ENCODE data around the gene AOPEP.
A peak's percentile ranks its signal among the peaks of the same experiment; 100 is the strongest.

AOPEP gene

DNA sequence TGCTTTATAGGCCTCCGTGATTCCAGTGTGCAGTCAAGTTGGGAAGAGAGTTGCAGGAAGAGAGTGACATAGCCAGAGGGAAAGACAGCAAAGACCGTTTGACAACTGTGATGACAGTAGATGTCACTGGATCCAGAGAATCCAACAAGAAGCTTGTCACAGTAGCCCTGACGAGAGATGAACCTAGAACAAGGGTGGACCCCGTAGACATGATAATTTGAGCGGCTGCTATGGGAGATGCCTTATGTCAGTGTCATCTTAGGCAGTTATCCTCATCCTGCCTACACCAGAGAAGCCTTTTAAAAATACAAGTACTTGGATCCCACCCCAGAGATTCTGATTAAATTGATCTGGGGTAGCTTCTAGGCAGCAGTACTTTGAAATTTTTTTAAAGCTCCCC is 125.4 kb downstream of the AOPEP start:
- no peak for DNase-seq

DNA sequence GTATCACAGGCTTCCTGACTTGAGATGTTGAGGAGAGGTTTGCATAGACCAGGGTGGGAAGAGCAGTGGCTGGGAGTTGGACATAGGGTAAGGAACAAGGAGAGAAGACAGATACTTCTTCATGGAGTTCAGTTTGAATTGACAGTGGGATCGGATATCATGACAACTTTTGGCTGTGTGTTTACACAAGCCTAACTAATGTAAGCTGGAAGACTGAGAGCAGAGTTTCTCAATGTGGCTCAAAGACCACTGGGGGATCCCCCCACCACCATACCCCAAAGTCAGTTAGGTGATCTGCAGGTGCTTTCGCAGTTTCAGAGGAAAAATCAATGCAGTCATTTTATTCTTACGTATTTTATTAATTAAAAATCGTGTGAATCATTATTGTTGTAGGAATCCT is 125.9 kb downstream of the AOPEP start:
- no peak for DNase-seq

DNA sequence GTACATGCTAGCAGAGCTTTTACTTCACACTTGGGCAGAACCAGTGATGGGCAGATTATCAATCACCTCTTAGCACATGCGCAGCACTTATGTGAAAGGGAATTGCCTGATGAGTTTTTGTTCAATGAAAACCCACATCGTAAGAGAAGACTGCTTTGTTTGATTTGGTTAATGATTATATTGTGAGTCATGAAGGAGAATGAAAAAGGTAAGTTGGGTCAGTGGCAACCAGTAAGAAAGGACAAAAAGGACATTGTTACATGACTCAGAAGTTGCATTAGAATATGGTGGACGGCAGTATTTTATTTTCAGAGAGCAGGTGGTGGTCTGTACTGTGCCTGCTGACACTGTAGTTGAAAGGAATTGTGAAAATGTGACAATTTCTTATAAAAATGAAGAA is 127.4 kb downstream of the AOPEP start:
- DNase-seq: no peak

DNA sequence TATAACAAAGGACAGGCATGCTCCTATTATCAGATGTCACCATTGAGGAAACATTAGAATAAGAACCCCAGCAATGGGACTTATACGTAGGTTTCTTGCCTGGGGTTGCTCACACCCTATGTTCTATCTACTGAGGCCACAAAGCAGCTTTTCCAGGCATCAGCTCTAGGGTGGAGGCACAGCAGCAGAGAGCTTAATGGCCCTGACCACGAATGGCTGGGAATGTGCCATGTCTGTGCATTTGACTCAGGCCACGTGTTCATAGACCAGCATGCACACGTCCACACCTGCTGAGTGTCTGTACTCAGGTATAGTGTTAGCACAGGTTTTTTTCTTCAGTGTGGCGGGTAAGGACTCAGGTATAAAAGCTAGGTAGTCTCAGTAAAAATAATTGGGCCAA is 129.4 kb downstream of the AOPEP start:
- no peak for DNase-seq

DNA sequence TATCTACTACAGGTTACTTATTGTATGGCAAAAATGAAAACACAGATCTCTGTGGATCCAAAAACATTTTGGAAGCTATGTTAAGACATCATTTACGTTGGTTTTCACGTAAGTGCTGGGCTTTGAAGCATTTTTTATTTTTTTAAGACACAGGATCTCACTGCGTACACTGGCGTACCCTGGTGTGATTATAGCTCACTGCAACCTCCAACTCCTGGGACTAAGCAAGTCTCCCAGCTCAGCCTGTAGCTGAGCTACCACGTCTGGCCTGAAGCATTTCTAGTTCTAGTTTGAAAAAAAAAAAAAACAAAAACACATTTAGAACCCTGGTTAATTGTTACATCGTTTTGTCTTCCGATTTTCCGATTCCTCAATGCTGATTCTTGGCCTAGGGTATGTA is 131.3 kb downstream of the AOPEP start:
- no peak for DNase-seq

DNA sequence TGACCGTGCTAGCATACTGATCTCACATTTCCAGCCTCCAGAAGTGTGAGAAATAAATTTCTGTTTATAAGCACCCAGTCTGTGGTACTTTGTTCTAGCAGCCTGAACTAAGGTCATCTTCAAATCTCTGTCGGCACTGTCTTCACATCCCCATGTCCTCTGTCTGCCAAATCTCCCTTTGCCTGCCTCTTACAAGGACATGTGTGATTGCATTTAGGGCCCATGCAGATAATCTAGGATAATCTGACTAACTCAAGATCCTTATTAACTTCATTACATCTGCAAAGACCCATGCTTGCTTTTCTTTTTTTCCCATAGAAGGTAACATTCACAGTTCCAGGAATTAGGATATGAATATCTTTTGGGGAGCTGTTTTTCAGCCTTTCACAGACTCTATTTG is 132.7 kb downstream of the AOPEP start:
- no peak for DNase-seq

DNA sequence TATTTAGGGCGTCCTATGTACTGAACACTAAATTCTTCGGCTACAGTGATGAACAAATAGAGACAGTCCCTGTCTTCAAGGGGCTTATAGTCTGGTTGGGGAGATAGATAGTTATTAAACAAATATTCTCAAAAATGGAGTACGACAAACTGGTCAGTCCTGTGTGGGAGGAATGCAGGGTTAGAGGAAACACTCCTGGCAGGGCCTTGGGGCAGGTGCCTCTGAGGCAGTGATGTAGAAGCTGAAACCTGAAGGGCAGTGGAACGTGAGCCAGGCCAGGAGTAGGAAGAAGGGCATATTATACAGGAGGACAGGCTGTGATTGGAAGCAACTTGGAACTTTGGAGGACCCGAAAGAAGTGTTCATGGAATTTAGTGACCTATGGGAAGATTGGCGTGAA is 133.4 kb downstream of the AOPEP start:
- no peak for DNase-seq

DNA sequence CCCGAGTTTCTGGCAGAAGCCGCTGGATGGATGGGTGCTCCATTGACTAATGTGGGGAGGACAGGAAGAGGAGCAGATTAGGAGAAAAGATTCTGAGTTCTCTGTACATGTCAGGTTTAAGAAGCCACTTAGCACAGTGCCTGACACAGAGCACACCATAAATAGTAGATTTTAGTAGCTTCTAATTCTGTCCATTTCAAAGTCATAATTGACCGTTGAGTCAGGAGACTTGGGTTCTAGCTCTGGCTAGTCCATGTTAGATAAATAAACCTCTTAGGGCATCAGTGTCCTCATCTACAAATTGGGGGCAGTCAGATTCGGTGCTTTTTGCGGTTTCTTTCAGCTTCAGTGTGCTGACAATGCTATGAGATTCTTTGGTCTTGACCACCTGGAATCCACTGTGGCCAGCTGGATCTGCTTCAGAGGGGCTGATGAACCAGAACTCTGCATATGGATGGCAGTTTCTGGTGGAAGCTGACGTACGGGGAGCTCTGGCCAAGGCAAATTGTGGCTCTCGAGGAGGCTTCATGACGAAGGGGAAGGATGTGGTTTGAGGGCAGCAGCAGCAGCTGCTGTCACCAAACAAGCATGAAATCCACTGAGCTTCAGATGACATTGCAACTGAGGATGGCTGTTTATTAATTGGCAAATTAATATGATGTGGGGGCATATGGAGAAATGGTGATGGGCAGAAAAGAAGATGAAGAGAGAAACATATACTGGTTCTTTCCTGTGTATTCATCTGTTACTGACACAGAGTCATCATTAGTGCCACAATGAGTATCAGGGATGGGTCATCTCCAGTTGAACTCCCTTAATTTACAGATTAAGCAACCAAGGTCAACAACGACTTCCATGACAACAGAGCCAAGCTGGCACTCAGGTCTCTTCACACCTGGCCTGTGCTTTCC is 134.4 kb downstream of the AOPEP start:
- peak; percentile 86 for DNase-seq

DNA sequence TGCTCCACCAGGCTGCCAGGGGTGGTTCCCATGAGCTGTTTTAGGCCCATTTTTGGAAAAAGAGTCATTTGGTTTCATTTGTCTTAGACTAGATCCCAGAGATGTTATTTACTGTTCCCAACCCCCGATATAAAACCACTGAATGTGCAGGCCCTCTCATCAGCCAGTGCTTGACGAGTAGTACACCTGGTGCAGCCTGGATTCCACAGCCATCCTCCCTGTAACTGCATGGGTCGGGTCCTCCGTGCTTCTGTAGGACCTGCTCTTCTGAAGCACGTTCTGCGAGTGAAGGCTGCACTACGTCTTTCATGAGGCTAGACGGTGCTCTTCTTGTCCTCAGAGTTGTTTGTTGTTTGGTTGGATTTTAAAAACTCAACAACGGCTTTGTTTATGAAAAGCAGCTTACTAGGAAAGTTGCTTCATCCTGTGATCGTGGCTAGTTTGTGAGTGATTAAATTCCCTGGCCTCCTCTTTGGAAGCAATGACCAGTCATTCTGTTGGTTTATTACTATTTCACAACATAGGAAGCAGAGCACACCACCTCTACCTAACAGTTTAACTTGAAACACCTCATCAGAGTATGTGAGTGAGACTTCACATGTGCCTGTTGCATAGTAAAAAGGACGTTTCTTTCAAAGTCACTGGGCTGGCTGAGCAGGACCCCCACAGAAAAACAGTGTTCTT is 135.2 kb downstream of the AOPEP start:
- DNase-seq: peak; percentile 93

DNA sequence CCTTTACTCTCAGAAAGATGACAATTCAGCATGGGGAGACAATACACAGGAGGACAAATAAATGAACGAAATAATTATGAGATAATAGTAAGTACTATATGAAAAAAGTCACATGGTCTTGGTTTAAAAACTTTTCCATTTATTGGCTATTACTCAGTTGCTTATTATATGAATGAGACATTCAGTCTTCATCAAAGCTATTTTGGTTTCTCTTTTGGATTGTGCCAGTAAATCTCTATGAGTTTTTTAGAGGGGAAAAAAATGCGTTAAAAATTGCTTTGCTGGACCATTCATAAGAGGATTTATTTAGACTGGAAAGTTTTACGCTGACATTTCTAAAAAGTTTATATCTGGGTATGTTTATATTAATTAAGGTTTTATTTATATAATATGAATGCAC is 137.7 kb downstream of the AOPEP start:
- DNase-seq: no peak

DNA sequence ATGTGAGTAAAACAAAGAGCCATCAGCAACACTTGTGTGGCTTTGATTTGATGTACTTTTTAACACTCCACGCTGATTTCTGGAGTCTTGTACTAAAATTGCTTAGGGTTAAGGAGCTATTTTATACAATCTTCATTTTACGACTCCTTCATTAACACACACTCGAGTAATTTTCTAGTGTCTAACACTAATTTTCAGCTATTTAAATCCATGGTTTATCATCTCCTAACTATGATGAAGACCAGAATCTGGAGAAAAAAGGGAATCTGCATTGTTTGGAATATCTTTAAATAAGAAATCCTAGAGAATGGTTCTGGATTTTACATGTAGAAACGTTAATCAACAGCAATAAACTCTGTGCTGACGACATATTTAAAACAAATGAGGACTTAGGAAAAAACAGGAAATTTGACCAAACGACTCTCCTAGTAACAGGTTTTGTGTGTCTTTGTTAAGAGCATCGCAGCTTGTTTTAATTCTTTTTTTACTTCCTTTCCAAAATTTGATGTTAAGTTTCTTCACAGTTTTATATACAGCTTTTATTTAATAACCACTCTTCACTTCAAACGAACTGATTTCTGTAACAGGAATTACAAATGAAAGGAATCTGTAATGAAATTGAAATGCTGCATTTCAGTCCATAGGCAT is 138.5 kb downstream of the AOPEP start:
- no peak for DNase-seq

DNA sequence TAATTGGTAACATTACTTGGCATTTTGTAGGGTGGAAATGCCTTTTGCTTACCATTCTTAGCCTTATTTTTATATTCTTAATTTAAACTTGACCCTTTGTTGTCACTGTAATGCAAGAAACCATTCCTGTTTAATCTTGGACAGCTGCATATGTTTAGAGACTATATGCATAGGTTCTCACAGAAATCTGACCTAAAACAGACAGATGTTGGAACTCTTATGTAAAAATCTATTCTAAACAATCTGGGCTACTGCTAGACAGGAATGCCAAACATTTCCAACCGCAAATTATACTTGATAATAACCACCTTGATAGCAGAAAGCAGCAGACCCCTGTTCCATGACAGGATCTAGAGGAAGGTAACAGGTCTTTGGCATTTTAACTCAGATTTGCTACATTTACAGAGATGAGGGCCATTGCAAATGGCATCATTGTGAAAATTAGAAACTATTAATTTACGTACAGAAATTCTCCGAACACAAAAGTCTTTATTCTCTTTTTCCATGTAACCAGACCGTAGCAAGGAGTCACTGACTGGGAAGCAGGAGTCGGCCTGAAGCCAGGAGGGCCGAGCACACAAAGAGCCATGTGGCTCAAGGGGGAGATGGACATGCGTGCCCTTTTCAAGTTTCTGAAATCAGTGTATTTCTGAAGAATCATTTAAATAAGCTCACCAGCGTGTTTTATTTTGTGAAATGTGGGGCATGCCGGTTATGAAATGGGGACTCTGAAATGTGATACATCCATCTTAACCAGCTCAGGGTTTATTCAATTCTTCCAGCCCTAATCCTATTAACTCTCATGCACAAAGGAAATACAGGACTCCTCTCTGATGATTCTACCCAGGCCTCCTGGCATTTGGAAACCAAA is 139.3 kb downstream of the AOPEP start:
- DNase-seq: peak; percentile 50

DNA sequence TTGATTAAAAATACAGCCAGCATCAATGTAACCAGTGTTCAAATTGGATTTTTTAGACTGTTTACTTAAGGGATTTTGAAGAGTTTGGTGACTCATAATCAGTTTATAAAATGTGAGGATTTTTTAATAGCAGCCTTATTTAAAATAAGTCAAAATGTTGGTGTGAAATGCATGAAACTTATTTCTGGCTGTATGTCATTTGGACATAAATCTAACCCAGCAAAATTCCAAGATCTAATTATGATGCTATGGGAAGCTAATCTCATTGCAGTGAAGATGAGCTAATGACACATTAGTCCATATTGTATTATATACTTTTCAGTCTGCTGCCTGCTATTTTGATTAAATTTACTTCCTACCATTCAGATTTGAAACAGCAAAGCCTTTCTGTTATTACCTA is 140.3 kb downstream of the AOPEP start:
- no peak for DNase-seq

DNA sequence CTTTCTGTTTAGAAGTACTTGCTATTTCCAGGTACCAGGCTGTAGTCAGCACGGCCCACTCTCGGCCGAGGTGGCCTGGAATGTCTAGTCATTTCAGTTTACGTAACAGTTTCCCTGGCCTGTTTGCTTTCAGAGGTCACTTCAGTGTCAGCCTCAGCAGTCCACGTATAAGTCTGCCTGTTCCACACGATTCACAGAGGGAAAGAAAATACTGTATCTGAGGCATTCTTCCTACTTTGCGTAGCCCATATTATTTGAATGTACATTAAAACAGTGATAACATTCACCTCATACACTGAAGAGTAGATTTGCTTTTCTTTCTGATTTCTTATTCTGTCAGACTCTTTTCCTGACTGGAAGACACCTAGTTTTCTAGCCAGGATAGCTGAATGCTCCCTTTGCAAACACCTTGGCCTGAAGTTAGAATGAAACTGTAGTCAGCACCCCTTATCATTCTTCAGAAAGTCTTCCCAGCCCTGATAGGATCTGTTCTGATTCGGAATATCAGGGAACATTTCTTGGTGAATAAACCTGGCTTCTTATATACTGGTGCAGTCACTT is 140.9 kb downstream of the AOPEP start:
- peak; percentile 63 for DNase-seq

DNA sequence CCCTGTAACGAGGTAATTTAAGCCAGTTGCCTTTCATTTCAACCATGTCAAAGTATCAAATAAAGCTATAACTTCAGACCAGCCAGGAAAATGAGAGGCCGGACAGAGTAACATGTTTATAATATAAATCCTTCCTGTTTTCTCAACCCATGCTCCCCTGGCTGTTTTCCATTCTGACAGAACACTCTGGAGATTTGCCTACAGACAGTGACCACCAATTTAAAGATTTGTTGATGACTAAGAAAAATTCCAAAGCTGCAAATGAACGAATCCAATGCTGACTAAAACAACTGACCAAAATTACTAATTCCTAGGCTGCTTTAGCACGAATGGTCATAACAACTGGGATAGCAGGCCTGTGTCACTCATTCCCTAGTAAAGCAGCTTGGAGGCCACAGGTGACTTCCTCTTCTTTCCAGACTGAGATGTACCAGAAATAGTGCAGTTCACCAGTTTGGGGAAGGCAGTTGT is 141.4 kb downstream of the AOPEP start:
- no peak for DNase-seq

DNA sequence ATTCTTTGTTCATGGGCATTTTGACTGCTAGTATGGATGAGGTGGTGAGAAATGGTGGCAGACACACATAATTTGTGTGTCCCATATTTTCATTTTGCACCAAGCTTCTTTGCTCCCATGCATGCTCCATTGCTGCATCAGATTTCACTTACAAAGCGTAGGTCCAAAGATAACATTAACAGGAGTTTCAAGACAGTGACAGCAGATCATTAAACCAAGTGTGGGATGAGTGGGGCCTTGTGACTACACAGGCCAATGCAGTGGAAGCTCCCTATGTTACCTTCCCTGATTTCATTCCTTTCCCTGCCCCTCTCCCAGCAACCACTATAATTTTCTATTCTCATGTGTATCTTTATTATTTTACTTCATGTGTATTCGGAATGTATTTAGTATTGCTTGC is 142.0 kb downstream of the AOPEP start:
- no peak for DNase-seq

DNA sequence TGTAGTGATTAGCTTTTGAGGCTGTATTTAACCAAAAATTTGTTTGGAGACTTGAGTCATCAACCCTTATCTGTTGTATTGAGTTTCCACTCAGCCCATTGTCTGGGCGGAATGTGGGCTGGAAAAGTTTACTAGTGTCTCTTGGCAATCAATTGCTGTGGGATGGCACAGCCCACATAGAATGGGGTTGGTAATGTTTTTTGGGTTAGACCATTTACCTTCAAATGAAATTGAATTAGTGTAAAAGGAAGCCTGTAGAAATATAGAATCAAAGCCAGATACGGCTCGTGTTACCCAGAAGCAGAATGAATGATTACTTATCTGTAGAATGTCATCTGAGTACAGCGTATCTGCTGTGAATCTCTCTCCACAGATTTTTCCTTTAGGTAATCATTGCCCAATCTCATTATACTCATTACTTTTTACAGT is 142.9 kb downstream of the AOPEP start:
- peak; percentile 29 for DNase-seq

DNA sequence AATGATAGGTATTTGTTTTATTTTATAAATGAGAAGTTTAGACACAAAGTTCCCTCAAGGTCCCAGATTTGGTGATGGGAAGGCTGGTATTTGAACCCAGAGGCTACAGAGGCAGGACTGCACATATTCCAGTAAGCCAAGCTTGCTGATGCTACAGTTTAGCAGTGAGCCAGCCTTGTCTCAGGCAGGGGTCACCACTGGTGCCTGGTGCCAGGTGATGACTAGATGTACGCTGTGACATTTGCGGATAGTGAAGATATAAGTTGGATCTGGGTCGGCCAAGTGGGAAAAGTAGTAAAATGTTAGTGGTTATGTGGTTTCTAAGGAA is 143.9 kb downstream of the AOPEP start:
- no peak for DNase-seq

DNA sequence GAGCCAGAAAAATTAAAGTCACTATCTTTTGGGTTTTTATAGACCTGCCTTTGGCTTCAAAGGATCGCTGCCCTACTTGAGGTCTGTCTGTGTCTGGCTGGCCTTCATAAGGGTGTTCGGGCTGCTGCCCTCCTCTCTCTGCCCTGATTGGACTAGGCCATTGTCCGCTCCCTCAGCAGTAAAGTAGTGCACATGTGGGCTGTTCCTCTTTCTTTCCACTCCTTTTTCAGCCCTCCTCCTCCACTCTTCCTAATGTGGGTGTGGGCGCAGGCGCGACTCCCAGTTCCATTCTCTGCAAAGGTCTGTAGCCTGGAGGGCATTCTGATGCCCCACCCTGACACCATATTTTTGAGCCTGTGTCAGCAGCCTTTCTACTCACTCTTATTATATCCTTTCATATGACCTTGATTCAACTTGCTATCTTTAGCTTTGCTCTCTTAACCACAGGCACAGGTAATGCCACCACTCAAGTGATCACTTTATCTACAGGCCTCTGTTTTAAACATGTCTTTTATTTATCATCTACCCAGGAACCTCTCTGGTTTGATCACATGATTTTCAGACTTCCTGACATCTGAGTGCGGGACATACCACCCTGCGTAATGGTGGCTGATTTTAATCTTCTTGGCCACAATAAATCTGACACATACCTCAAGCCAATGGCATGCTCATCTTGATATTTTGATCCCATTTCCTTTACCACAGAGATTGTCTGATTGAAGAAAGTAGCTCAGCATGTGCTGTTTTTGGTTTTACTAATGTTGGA is 144.5 kb downstream of the AOPEP start:
- no peak for DNase-seq

DNA sequence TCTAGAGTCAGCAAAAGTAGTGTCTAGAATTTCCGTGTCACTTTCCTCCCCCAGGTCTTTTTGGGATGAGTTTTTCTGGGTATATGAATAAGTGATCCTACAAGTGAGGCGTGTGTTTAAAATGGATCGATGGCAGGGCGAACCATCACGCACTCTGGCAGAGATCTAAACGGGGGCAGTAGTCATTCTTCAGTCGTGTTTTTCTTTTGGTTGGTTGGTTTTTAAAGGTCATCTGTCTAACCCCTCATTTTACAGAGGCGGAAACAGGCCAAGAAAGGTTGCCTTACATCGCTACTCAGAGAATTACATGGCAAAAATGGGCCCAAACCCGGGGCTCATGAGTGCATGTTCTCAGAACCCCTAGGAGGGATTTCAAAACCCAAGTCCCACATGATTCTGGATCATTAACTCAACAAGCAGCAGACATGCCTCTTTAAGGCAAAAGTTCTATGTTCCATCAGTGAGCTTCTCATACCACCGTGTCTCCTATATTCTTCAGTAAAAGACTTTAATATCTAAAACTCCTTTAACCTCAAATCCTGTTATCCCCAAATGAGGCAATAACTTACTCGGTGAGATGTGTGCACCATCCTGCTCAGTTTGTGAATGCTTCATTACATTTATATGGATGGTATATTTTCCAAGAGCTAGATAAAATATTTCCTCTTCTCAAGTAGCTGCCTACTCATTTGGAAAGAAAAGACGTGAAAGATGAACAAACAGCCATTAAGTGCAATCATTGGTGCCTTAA is 145.8 kb downstream of the AOPEP start:
- no peak for DNase-seq

DNA sequence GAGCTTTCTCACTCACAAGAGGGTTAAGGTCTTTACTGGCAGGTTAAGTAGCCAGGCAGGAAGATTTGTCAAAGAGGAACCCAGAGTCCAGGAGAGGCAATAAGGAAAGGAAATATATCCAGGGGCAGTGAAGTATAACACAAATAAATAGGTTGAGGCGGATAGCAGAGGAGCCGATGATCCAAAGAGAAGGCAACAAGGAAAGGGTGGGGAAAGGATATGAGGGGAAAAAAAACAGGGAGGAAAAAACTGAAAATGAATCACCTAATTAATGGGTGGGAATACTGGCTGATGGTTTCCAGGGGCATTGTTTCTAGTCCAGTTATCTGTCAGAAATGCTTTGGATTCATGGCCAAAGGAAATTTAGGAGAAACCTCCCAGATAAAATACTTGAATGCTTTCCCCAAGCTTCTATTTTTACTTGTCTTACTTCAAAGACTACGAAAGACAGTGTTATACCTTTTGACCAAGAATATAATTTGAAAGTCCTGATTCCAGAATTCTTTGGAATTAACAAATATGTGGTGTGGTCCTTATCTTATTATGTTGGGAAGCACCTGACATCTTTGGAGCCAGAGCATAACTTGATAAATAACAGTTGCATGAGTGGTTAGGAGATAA is 146.5 kb downstream of the AOPEP start:
- no peak for DNase-seq

All from NCI-H2029 (cell line).